ENCODE measurements around the gene TRMT1.

Gene TRMT1

DNA sequence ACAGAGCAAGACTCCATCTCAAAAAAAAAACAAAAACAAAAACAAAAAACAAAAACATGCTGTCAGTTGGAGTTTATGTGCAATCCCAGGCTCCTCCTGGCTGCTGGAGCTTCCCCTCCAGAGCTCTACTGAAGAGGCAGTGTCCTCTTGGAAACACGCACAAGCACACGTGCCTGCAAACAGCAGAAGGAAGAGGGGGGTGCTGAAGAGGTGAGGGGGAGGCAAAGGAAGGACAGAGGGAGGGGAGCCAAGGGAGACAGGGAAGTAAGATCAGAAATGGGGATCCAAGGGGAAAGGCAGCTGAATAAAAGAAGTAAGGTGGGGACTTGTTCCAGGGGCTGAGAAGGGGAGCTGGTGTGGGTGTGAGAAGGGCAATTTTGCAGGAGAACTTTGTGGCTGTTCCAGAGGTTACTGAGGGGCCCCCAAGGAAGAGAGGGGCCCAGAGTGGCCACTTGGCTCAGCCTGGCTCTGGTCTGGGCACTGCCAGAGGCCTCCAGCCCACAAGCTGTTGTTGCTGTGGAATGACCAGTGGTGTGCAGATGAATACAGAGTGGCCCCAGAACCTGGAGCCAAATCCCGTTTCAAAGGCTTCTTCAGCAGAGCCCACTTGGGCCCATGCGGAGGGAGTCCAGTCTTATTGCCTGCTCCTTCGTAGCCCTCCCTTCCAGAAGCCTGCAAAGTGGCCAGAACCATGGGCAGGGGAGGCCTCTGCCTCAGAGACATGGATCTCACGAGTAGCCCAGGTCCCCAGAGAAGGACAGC, 48.3 kb downstream of the TRMT1 start:
- H3K27me3 ChIP-seq (ENCODE audit: insufficient read depth, low read length), result peaks cover 18% of the 10 kb centered on the region; the same call in 1 of the 2 replicates
- no peak overlapping the region for H3K4me3 ChIP-seq (ENCODE audit: low read depth, low read length, poor library complexity, severe bottlenecking)
- H3K4me2 ChIP-seq (ENCODE audit: low read length), result no peak overlapping the region
- peaks cover 3% of the 10 kb centered on the region for H3K4me1 ChIP-seq (ENCODE audit: insufficient read depth, low read length, severe bottlenecking)
- H3K9me3 ChIP-seq (ENCODE audit: low read length), result no peaks in the 10 kb centered on the region
- no peaks in the 10 kb centered on the region for H3K9me2 ChIP-seq (ENCODE audit: low read depth, low read length)
- H2AFZ ChIP-seq (ENCODE audit: low read length), result no peak overlapping the region
- TF ChIP-seq EZH2 (IDR thresholded peaks at IDR 0.05; ENCODE audit: borderline replicate concordance, low read length), result no peak
- TF ChIP-seq, protein P1, sequence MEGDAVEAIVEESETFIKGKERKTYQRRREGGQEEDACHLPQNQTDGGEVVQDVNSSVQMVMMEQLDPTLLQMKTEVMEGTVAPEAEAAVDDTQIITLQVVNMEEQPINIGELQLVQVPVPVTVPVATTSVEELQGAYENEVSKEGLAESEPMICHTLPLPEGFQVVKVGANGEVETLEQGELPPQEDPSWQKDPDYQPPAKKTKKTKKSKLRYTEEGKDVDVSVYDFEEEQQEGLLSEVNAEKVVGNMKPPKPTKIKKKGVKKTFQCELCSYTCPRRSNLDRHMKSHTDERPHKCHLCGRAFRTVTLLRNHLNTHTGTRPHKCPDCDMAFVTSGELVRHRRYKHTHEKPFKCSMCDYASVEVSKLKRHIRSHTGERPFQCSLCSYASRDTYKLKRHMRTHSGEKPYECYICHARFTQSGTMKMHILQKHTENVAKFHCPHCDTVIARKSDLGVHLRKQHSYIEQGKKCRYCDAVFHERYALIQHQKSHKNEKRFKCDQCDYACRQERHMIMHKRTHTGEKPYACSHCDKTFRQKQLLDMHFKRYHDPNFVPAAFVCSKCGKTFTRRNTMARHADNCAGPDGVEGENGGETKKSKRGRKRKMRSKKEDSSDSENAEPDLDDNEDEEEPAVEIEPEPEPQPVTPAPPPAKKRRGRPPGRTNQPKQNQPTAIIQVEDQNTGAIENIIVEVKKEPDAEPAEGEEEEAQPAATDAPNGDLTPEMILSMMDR (IDR thresholded peaks at IDR 0.05; ENCODE audit: low read length), result no peak
- H4K20me1 ChIP-seq (ENCODE audit: insufficient read depth, low read length), result no peaks in the 10 kb centered on the region
- H3K9ac ChIP-seq (ENCODE audit: low read length), result no peak overlapping the region
- no peaks in the 10 kb centered on the region for H3K36me3 ChIP-seq (ENCODE audit: insufficient read depth, low read length)
- H3F3A ChIP-seq (ENCODE audit: insufficient read depth, low read length), result no peaks in the 10 kb centered on the region
- no peak overlapping the region for H3K27ac ChIP-seq (ENCODE audit: low read depth, low read length, poor library complexity, severe bottlenecking)
- no peaks in the 10 kb centered on the region for H3K79me2 ChIP-seq (ENCODE audit: insufficient read depth, low read length)

DNA sequence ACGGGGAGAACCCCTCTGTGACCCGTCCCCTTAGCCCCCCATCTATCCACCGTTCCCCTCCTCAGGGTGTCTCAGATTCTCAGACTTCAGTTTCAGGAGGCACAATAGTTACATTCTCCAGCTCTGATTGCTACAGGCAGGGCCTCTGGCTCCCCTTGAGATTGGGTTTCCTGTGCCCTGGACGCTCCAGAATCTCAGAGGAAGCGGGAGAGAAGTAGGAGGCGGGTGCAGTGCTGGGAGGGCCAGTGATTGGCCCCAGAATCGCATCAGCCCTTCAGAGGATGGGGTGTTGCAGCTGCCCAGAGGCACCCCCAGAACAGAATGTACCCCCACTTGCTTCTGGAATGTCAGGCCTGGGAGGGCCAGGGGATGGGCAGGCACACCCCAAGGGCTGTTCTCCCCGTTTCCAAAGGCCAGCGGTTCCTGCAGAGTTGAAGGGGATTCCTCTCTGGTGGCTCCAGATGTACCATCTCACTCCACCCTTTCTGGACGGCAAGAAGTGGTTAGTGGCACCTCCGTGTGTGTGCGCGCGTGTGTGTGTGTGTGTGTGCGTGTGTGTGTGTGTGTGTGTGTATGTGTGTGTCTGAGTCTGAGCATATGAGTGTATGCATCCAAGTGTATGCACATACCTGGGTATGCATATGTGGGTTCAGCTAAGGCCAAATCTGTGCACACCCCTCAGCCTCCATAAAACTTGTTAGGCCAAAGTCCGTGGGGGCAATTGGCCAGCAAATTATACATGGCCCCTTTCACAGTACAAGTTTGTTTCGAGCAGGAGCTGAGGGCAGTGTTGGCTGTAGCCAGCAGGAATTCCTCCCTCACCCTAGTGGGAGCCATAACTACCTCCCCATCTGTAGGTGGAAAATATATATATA, 49.4 kb downstream of the TRMT1 start:
- H3K27me3 ChIP-seq (ENCODE audit: insufficient read depth, low read length), result peaks cover 17% of the 10 kb centered on the region; the same call in 1 of the 2 replicates

DNA sequence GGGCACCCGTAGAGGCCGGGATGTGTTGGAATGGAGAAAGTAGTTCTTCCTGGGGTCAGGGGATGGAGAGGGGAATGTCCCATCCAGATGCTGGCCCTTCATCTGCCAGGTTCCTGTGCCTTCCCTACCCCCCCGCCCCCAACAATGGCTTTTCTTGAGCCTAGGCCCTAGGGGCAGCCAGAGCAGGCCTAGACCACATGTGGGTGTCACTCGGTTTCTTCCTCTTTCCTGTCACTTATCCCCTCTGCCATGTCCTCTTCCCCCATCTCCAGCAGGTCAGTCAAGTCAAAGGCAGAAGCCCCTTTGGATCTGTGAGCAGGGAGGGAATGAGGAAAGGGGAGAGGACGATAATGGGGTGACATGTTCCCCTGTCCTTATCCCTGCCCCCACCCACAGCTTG, 50.3 kb downstream of the TRMT1 start:
- H3K36me3 ChIP-seq (ENCODE audit: insufficient read depth, low read length), result no peaks in the 10 kb centered on the region
- H3K79me2 ChIP-seq (ENCODE audit: insufficient read depth, low read length), result no peaks in the 10 kb centered on the region
- no peak overlapping the region for H3K27ac ChIP-seq (ENCODE audit: low read depth, low read length, poor library complexity, severe bottlenecking)
- TF ChIP-seq EZH2 (IDR thresholded peaks at IDR 0.05; ENCODE audit: borderline replicate concordance, low read length), result no peak
- TF ChIP-seq, protein P1 (IDR thresholded peaks at IDR 0.05; ENCODE audit: low read length), result no peak
- H4K20me1 ChIP-seq (ENCODE audit: insufficient read depth, low read length), result no peaks in the 10 kb centered on the region
- H3K9ac ChIP-seq (ENCODE audit: low read length), result no peak overlapping the region
- H3K4me3 ChIP-seq (ENCODE audit: low read depth, low read length, poor library complexity, severe bottlenecking), result no peak overlapping the region
- no peaks in the 10 kb centered on the region for H3K9me3 ChIP-seq (ENCODE audit: low read length)
- no peak overlapping the region for H2AFZ ChIP-seq (ENCODE audit: low read length)
- no peaks in the 10 kb centered on the region for H3K9me2 ChIP-seq (ENCODE audit: low read depth, low read length)
- peaks cover 3% of the 10 kb centered on the region for H3K4me1 ChIP-seq (ENCODE audit: insufficient read depth, low read length, severe bottlenecking)
- no peaks in the 10 kb centered on the region for H3F3A ChIP-seq (ENCODE audit: insufficient read depth, low read length)
- H3K27me3 ChIP-seq (ENCODE audit: insufficient read depth, low read length), result peaks cover 10% of the 10 kb centered on the region; the same call in 1 of the 2 replicates
- H3K4me2 ChIP-seq (ENCODE audit: low read length), result no peak overlapping the region

More for the DNA sequence above, 49.4 kb downstream of the TRMT1 start:
- H3K4me1 ChIP-seq (ENCODE audit: insufficient read depth, low read length, severe bottlenecking), result peaks cover 3% of the 10 kb centered on the region
- H3K9me2 ChIP-seq (ENCODE audit: low read depth, low read length), result no peaks in the 10 kb centered on the region
- no peak overlapping the region for H2AFZ ChIP-seq (ENCODE audit: low read length)
- H3K36me3 ChIP-seq (ENCODE audit: insufficient read depth, low read length), result no peaks in the 10 kb centered on the region
- H3K9me3 ChIP-seq (ENCODE audit: low read length), result no peaks in the 10 kb centered on the region
- no peak overlapping the region for H3K9ac ChIP-seq (ENCODE audit: low read length)
- no peak for TF ChIP-seq EZH2 (IDR thresholded peaks at IDR 0.05; ENCODE audit: borderline replicate concordance, low read length)
- TF ChIP-seq, protein P1 (IDR thresholded peaks at IDR 0.05; ENCODE audit: low read length), result no peak
- H3K4me3 ChIP-seq (ENCODE audit: low read depth, low read length, poor library complexity, severe bottlenecking), result no peak overlapping the region
- no peak overlapping the region for H3K4me2 ChIP-seq (ENCODE audit: low read length)
- H3K27ac ChIP-seq (ENCODE audit: low read depth, low read length, poor library complexity, severe bottlenecking), result no peak overlapping the region
- no peaks in the 10 kb centered on the region for H3K79me2 ChIP-seq (ENCODE audit: insufficient read depth, low read length)
- no peaks in the 10 kb centered on the region for H4K20me1 ChIP-seq (ENCODE audit: insufficient read depth, low read length)
- H3F3A ChIP-seq (ENCODE audit: insufficient read depth, low read length), result no peaks in the 10 kb centered on the region
